GM19455 (cell line): ENCODE measurements around the gene KBTBD13.
"Not testable (repeated sequence)": the region's sequence is repeated elsewhere in the genome, so short reads cannot be mapped to it uniquely, and the experiment has no call there.

Source experiments
- ATAC-seq: cut with Tn5 transposase; IDR thresholded peaks from one replicate; pipeline ENCODE4 v1.9.1; 2021; ENCODE audit not compliant: unreplicated experiment

Gene KBTBD13

GRCh38 chr15:65087873-65088642, 11.5 kb downstream of the KBTBD13 start:
- ATAC-seq, result no peak

DNA sequence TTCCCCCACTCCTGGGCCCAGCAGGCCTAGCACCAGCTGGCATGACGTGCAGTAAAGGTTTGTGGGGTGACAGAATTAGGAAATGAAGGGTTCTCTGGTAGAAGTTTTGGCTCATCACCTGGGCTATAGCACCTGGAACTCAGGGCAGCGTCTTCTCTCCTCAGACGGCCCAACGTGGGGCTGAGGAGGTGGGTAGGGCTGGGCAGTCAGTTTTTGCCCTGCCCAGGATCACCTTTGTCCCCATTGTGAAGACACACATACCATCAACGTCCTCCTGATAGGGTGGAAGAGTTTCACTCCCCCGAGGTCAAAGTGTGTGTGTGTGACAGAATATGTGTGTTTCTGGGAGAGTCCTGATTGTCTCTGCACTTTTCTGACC, 12.1 kb downstream of the KBTBD13 start:
- ATAC-seq, result no peak

- ATAC-seq, result no peak
Observed at GRCh38 chr15:65089206-65089824, 12.8 kb downstream of the KBTBD13 start.

GRCh38 chr15:65091946-65092770, 15.6 kb downstream of the KBTBD13 start:
- no peak for ATAC-seq

DNA sequence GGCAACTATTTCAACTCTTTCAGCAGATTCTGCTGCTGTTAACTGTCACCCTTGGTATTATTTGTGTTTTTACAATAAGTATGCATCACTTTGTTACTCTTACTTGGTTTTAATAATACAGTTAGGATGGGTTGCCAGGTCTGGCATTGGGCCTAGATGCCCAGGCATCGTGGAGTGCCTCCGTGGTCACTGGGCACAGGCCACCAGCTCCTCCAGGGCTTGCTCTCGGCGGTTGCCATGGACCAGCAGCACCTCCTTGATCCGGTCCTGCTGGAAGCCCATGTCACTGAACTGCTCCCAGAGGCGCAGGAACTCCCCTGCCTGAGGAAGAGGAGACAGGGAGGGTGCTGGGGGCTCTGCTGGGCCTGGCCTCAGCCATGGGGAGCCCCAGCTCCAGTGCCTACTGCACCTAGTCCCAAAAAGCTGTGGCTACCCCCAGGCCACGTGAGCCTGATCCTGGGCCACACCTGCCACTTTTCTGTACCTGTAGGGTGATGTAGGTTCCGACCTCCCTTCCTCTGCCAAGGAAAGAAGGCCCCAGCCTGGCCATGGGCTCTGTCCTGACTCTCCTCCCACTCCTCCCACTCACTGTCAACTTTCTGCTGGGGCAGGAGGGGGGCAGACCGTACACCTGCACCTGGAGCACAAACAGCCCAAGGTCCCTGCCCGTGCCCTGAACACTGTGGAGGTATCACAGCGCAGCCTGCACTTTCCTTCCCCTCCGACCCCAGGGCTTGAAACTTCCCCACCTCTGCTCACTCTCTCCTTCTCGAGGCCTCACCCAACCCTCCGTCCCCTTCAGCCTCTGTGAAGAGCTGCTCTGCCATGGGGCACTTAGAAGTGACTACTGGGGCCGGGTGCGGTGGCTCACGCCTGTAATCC, 16.6 kb downstream of the KBTBD13 start:
- no peak for ATAC-seq

DNA sequence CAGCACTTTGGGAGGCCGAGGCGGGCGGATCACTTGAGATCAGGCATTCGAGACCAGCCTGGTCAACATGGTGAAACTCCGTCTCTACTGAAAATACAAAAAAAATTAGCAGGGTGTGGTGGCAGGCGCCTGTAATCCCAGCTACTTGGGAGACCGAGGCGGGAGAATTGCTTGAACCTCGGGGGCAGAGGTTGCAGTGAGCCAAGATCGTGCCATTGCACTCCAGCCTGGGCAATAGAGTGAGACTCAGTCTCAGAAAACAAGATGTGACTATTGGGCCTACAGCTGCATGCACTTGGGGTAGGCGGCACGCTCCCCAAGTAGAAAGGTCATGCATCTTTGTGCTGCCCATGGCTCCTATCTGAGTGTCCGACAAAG, 17.2 kb downstream of the KBTBD13 start:
- not testable (repeated sequence) for ATAC-seq

DNA sequence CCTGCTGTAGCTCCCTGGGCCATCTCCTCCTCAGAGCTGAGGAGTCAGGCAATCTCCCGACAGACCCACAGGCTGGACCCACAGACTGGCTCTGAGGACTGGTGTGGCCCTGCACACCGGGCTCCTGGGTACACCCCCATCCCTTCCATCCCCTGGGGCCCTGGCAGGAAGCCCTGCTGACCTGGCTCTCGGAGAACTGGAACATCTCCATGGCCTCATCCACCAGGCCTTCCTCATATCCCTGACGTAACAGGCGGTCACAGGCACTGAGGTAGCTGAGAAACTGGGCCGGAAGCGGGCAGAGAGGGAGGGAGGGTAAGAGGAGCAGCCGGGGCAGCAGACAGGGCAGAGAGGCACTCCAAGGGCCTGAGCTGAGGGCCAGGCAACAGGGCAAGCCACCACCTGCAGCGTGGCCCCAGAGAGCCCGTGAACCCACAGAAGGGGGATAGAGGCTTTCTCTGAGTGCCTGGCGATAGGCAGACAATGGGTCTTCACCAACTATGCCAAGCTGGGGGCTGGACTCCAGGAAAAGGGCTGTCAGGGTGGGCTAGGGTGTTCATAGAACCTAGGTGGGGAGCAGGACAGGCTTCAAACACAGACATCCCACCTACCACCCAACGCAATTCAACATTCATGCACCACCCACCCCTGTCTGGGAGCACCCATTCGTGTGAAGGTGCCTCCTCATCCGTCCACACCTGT, 17.9 kb downstream of the KBTBD13 start:
- ATAC-seq, result no peak

DNA sequence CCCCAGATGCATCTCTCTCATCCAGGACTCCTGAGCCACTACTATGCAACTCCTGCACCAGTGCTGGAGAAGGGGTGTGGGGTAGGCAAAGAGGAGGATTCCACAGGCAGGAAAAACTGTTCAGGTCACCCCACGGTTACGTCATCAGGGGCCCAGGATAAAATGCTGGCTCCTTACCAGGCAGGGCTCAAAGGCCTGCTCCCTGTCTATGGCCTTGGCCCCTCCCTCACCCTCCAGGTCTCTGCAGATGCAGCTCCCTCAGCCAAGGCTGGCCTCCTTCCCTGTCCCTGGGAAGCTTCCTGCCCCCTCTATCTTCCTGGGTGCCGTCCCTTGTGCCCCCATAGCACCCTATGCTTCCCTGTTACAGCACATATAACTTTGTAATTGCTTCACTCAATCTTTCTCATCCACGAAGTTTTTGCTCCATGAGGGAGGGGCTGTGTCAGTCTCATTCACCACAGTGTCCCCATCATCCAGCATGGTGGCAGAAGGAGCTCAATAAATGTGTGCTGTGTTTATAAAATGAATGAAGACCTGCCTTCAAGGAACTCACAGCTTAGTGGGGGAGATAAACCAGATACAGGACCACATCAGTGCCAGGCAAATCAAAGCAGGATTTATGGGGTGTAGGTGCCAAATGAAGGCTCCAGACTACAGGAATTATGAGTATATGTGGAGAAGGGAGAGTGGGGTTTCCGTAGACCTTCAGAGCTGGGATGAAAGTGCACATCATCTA, 18.6 kb downstream of the KBTBD13 start:
- ATAC-seq, result no peak

DNA sequence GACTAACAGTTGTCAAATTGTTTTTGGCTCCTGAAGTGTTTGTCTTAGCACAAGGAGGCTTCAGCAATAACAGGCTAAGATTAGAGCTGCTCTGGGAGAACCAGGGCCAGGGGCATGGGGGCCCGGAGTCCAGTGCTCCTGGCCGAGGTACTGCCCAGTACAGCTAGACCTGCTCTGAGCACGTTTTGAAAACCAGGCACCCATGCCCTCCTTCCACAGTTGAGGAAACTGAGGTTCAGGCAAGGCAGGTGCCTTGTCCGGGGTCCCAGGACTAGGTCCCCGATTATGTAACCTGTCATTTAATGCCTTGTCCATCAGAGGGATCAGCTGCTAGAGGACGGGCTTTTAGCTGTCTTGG, 19.2 kb downstream of the KBTBD13 start:
- ATAC-seq, result no peak

DNA sequence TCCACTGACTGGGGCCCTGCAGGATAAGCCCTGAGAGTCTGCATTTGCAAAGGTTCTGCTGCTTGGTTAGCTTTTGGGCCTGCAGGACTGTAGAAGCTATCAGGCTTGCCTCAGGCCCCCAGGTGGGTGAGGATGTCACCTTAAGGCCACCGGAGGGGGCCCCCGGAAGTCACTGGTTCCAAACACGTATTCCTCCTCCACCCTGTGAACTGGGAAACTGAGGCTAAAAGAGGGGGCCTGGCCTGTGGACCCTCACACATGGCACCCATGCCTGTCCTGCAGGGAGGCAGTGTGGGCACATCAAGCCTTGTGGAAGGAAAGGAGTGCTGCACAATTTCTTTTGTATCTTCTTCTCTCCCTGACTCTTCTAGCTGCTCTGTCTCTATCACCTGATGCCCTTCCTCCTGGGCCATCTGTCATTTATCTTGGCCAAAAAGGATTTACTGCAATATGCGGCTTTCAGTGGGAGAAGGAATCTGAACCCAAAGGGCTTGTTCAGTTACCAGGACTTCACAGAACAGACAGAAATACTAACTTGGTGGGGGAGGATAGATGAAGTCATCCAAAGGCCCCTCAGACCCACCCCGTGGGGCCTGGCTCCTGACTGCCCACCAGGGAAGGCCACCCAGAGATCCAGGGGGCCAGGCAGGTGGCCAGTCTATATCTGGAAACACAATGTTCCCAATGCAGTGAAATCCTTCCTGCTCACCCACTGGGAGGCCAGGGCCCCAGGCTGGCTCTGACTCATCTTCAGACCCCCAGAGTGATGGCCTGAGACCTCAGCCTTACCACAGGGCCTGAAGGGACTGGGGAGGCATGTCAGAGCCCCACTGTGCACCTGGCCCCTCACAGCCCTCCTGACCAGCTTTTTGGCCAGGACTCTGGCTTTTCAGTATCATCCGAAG, 20.2 kb downstream of the KBTBD13 start:
- no peak for ATAC-seq

DNA sequence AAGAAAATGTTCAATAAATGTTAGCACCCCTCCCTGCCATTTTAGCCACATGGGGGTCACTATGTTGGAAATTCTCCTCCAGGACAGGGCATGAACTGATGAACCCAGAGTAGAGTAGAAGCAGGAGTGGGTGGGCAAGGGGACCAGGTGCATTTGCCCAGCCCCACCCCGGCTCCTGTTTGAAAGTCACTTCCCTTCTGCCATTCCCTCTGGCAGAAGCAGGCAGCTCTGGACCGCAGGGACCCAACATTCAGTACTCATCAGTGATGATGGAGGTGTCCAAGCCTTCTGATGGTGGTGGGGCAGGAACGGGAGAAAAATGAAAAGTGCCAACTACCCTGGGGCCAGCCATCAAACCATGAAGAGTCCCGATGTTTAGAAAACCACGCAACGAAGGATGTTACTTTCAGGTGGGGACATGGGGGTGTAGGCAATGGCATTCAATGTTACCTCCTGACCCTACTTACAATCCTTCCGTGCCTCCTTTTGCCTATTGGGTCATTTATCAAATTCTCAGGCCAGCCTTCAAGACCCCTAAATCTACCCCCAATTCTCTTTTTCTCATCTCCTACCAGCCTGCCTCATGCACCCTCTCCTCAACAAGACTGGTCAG, 21.2 kb downstream of the KBTBD13 start:
- ATAC-seq, result no peak

DNA sequence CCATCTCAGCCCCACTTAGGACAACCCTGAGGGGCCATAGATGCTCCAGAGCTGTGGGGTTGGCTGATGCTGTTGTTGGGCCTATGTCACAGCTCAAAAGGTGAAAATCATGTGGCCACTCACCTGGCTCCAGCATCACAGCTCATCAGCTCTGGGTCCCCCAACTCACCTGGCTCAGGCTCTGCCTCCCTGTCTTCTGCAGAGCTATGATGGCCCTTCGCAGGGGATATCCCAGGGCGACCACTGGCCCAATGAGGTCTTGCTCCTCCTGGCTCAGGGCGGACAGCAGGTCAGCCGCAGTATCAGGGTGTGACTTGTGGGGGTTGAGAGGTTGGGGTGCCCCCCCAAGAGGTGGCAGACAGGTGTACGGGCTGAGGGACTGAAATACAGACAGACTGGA, 22.8 kb downstream of the KBTBD13 start:
- no peak for ATAC-seq

DNA sequence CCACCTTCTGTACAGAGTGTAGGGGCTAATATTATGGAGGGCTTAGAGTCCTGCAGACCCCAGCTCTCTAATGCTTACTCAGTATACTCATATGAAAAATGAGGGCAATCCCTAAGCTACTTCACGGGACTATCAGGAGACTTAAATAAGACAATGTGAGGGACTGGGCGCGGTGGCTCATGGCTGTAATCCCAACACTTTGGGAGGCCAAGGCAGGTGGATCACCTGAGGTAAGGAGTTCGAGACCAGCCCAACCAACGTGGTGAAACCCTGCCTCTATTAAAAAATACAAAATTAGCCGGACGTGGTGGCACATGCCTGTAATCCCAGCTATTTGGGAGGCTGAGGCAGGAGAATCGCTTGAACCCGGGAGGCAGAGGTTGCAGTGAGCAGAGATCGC, 23.3 kb downstream of the KBTBD13 start:
- not testable (repeated sequence) for ATAC-seq

- ATAC-seq, result no peak
Observed at GRCh38 chr15:65100442-65100841, 23.9 kb downstream of the KBTBD13 start.

GRCh38 chr15:65101411-65101890, 24.9 kb downstream of the KBTBD13 start:
- no peak for ATAC-seq

GRCh38 chr15:65101891-65102708, 25.6 kb downstream of the KBTBD13 start:
- ATAC-seq, result no peak

DNA sequence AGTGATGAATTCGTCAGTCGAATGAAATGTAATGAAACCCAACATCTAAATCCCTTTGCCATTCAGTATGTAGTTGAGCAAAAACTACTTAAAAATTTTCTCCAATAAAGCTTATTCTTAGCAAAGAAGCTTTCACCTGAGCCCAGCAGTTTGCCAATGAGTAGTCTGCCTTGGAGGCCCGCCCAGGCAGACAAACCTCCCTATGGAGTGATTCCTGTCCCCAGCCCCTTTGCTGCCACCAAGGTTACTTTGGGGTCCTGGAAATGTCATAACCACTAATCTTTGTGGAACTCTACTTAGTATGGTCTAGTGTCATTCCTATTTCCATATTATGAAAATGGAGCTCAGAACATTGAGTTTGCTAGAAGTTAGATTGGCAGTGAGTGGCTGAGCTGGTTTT, 26.4 kb downstream of the KBTBD13 start:
- no peak for ATAC-seq
